Common myeloid progenitor, CD34-positive (primary cell): Measurements from ENCODE around the gene UBE2H.

Experiments
- CTCF ChIA-PET: fragments of 350-600 bp; sonication (Branson Sonifier 250); formaldehyde crosslinking; loops from one replicate; lab custom pipeline; 2021; ENCODE audit warnings: antibody characterized with exemption; lab: Charles Lee
- POLR2A ChIA-PET: fragments of 350-600 bp; sonication (Branson Sonifier 250); formaldehyde crosslinking; loops from one replicate; lab custom pipeline; 2021; ENCODE audit warnings: antibody characterized with exemption; lab: Charles Lee
- DNase-seq, 3 donors: peaks; one replicate each; pipeline versions ENCODE4 v3.0.0 to v3.0.0-alpha.2; 2013
- H3K27ac ChIP-seq, 2 experiments: 1 replicate in 1 of 2; 2 replicates in 1 of 2; pipeline ENCODE4 v1.7.0; 2013; ENCODE audit warnings: inconsistent platforms in 2 of 2, low read length in 2 of 2, mild to moderate bottlenecking in 2 of 2, low read depth in 1 of 2, moderate library complexity in 1 of 2; ENCODE audit not compliant: severe bottlenecking in 2 of 2, insufficient read depth in 1 of 2, poor library complexity in 1 of 2
- H3K27me3 ChIP-seq, 5 experiments: replicated peaks in 2 of 5; 1 replicate in 3 of 5; 2 replicates in 2 of 5; pipeline versions ENCODE4 v1.6.1 to v1.7.0; 2013; ENCODE audit warnings: low read length in 4 of 5, mild to moderate bottlenecking in 2 of 5, moderate library complexity in 2 of 5, inconsistent platforms in 1 of 5; ENCODE audit not compliant: insufficient read depth in 5 of 5, control insufficient read depth in 4 of 5
- H3K36me3 ChIP-seq, 4 experiments: 1 replicate in 2 of 4; 2 replicates in 2 of 4; pipeline versions ENCODE4 v1.6.1 to v1.7.0; 2013; ENCODE audit warnings: low read length in 3 of 4, control low read depth in 1 of 4, mild to moderate bottlenecking in 1 of 4; ENCODE audit not compliant: control insufficient read depth in 4 of 4, insufficient read depth in 4 of 4
- H3K4me1 ChIP-seq, 4 experiments: 1 replicate in 3 of 4; 2 replicates in 1 of 4; pipeline versions ENCODE4 v1.6.1 to v1.7.1; 2013; ENCODE audit warnings: low read length in 3 of 4, mild to moderate bottlenecking in 3 of 4, control low read depth in 1 of 4, inconsistent platforms in 1 of 4, moderate library complexity in 1 of 4; ENCODE audit not compliant: control insufficient read depth in 4 of 4, insufficient read depth in 4 of 4; ENCODE audit errors: control extremely low read depth in 1 of 4
- H3K4me3 ChIP-seq, 7 experiments: 1 replicate in 4 of 7; 2 replicates in 3 of 7; pipeline versions ENCODE4 v1.5.1 to v1.7.0; 2013; ENCODE audit warnings: mild to moderate bottlenecking in 7 of 7, low read length in 6 of 7, moderate library complexity in 6 of 7, inconsistent platforms in 2 of 7, low read depth in 2 of 7, control low read depth in 1 of 7; ENCODE audit not compliant: insufficient read depth in 4 of 7, control insufficient read depth in 1 of 7; ENCODE audit errors: extremely low read depth in 1 of 7
- H3K9me3 ChIP-seq, 5 experiments: 1 replicate in 4 of 5; 2 replicates in 1 of 5; pipeline versions ENCODE4 v1.6.1 to v1.7.1; 2013; ENCODE audit warnings: low read length in 4 of 5, mild to moderate bottlenecking in 2 of 5, inconsistent platforms in 1 of 5, low read depth in 1 of 5, moderate library complexity in 1 of 5; ENCODE audit not compliant: control insufficient read depth in 4 of 5, insufficient read depth in 2 of 5; ENCODE audit errors: control extremely low read depth in 1 of 5
- WGBS: methylation state at CpG from one replicate; pipeline ENCODE4 v1.1.5; 2013; ENCODE audit not compliant: insufficient coverage; 5-methylcytosine and 5-hydroxymethylcytosine counted together

UBE2H gene

GRCh38 chr7:129790136-129790535 is 162.6 kb downstream of the UBE2H start:
- ChIA-PET CTCF (interaction anchor here (0.6 to 1.1 kb wide), 2 partner anchors 35 to 59 kb away, joined by 3 read pairs; no protein-coding TSS in a partner anchor), POLR2A (no interaction called here)
- Histone ChIP-seq H3K27me3 (peaks cover 3 to 54% (median 29%) of the 10 kb centered on the region in 5 experiments), H3K4me3 (no peak overlapping the region), H3K9me3 (no peaks in the 10 kb centered on the region), H3K27ac (no peak overlapping the region), H3K4me1 (peaks cover 0 to 10% (median 10%) of the 10 kb centered on the region in 4 experiments), H3K36me3 (no peaks in the 10 kb centered on the region)
- 92% methylated on average over 4 of the region's 6 CpGs for WGBS
- no peak for DNase-seq

- CTCF ChIA-PET, result interaction anchor here (1.1 to 1.6 kb wide), 2 partner anchors 12 to 35 kb away, joined by 3 read pairs; no protein-coding TSS in a partner anchor
Observed at GRCh38 chr7:129789652-129790051, 163.1 kb downstream of the UBE2H start.

GRCh38 chr7:129789000-129789399 is 163.8 kb downstream of the UBE2H start:
- WGBS, result 97% methylated on average over 3 of the region's 6 CpGs
- POLR2A ChIA-PET, result no interaction called here
- H3K4me3 ChIP-seq, result no peak overlapping the region
- H3K36me3 ChIP-seq, result no peaks in the 10 kb centered on the region
- DNase-seq, result no peak
- no peaks in the 10 kb centered on the region for H3K9me3 ChIP-seq
- H3K27ac ChIP-seq, result no peak overlapping the region
- peaks cover 8 to 65% (median 39%) of the 10 kb centered on the region in 5 experiments for H3K27me3 ChIP-seq
- H3K4me1 ChIP-seq, result peaks cover 0 to 17% (median 16%) of the 10 kb centered on the region in 4 experiments
- CTCF ChIA-PET, result interaction anchor here (1.0 to 1.6 kb wide), 2 partner anchors 11 to 12 kb away, joined by 3 read pairs; no protein-coding TSS in a partner anchor

More at GRCh38 chr7:129789652-129790051, 163.1 kb downstream of the UBE2H start:
- Histone ChIP-seq H3K4me1 (peaks cover 0 to 15% (median 15%) of the 10 kb centered on the region in 4 experiments), H3K27me3 (peaks cover 8 to 59% (median 34%) of the 10 kb centered on the region in 5 experiments), H3K4me3 (no peak overlapping the region), H3K27ac (no peak overlapping the region), H3K36me3 (no peaks in the 10 kb centered on the region), H3K9me3 (no peaks in the 10 kb centered on the region)
- DNase-seq, result peak in 1 of 3 donors; percentile 54
- 89% methylated on average over 1 of the region's 1 CpG for WGBS
- POLR2A ChIA-PET, result no interaction called here

GRCh38 chr7:129786825-129787563 is 165.8 kb downstream of the UBE2H start:
- H3K9me3 ChIP-seq, result no peaks in the 10 kb centered on the region
- 56% methylated on average over 13 of the region's 13 CpGs for WGBS
- no peaks in the 10 kb centered on the region for H3K36me3 ChIP-seq
- DNase-seq, result no peak
- CTCF ChIA-PET, result interaction anchor here (1.0 to 1.5 kb wide), 3 partner anchors 11 to 38 kb away, joined by 3 to 4 read pairs (median 3); no protein-coding TSS in a partner anchor
- H3K4me1 ChIP-seq, result peaks cover 0 to 27% (median 25%) of the 10 kb centered on the region in 4 experiments
- POLR2A ChIA-PET, result no interaction called here
- H3K27ac ChIP-seq, result no peak overlapping the region
- peaks cover 8 to 85% (median 53%) of the 10 kb centered on the region in 5 experiments for H3K27me3 ChIP-seq
- H3K4me3 ChIP-seq, result no peak overlapping the region

- Histone ChIP-seq H3K9me3 (no peaks in the 10 kb centered on the region), H3K4me3 (peak overlapping the region in 3 of 7 experiments; percentile 30 to 57 (median 43)), H3K27ac (no peak overlapping the region), H3K4me1 (peaks cover 0 to 38% (median 35%) of the 10 kb centered on the region in 4 experiments), H3K36me3 (no peaks in the 10 kb centered on the region), H3K27me3 (peaks cover 8 to 94% (median 60%) of the 10 kb centered on the region in 5 experiments)
- CTCF ChIA-PET, result interaction anchor here (0.8 to 1.5 kb wide), 3 partner anchors 12 to 121 kb away, joined by 3 to 4 read pairs (median 3); no protein-coding TSS in a partner anchor
- 2% methylated on average over 32 of the region's 44 CpGs for WGBS
- peak in 1 of 3 donors; percentile 49 for DNase-seq
- POLR2A ChIA-PET, result interaction anchor here (0.6 kb wide), 1 partner anchor 199 kb away, joined by 3 read pairs; no protein-coding TSS in a partner anchor
Observed at GRCh38 chr7:129785685-129786514, 166.9 kb downstream of the UBE2H start.

GRCh38 chr7:129784783-129785684 is 167.7 kb downstream of the UBE2H start:
- Histone ChIP-seq H3K36me3 (no peaks in the 10 kb centered on the region), H3K27me3 (peaks cover 8 to 93% (median 62%) of the 10 kb centered on the region in 5 experiments), H3K4me3 (peak overlapping the region in 4 of 7 experiments; percentile 14 to 57 (median 36)), H3K9me3 (no peaks in the 10 kb centered on the region), H3K4me1 (peaks cover 0 to 44% (median 41%) of the 10 kb centered on the region in 4 experiments), H3K27ac (no peak overlapping the region)
- peak in 1 of 3 donors; percentile 55 for DNase-seq
- ChIA-PET POLR2A (no interaction called here), CTCF (interaction anchor here (0.8 to 1.0 kb wide), 2 partner anchors 11 to 41 kb away, joined by 3 to 4 read pairs; no protein-coding TSS in a partner anchor)
- 2% methylated on average over 33 of the region's 37 CpGs for WGBS
